Smooth muscle cell (in vitro differentiated cells): ENCODE results near the gene SAMSN1. TPM values are rescaled to one million over a fixed set of nuclear protein-coding genes. Genes with fewer than 3 reads are reported as not detected.
"Not testable (repeated sequence)": the region's sequence is repeated elsewhere in the genome, so short reads cannot be mapped to it uniquely, and the experiment has no call there.

Source experiments
- DNase-seq: peaks from one replicate; lab custom pipeline; 2025; ENCODE audit not compliant: unreplicated experiment; lab: John Stamatoyannopoulos, UW
- H2AFZ ChIP-seq: fragments of 200-600 bp; sonication (generic); 2 replicates; pipeline ENCODE4 v1.6.0; 2016; ENCODE audit warnings: antibody characterized with exemption, low read depth, mild to moderate bottlenecking
- H3F3A ChIP-seq: fragments of 200-600 bp; sonication (generic); 2 replicates; pipeline ENCODE4 v1.6.0; 2017; ENCODE audit warnings: antibody characterized with exemption, low read depth
- H3K27ac ChIP-seq: fragments of 200-600 bp; sonication (generic); 2 replicates; pipeline ENCODE4 v1.5.1; 2016; ENCODE audit warnings: low read depth, mild to moderate bottlenecking
- H3K27me3 ChIP-seq: fragments of 200-600 bp; sonication (generic); 2 replicates; pipeline ENCODE4 v1.6.1; 2016; ENCODE audit warnings: low read depth, mild to moderate bottlenecking
- H3K36me3 ChIP-seq: fragments of 200-600 bp; sonication (generic); 2 replicates; pipeline ENCODE4 v1.5.1; 2016; ENCODE audit warnings: low read depth
- H3K4me1 ChIP-seq: fragments of 200-600 bp; sonication (generic); 2 replicates; pipeline ENCODE4 v1.5.1; 2016; ENCODE audit warnings: low read depth
- H3K4me2 ChIP-seq: fragments of 200-600 bp; sonication (generic); 2 replicates; pipeline ENCODE4 v1.6.0; 2016; ENCODE audit warnings: mild to moderate bottlenecking
- H3K4me3 ChIP-seq: fragments of 200-600 bp; sonication (generic); 2 replicates; pipeline ENCODE4 v1.5.1; 2016; ENCODE audit warnings: mild to moderate bottlenecking
- H3K79me2 ChIP-seq: fragments of 200-600 bp; sonication (generic); 2 replicates; pipeline ENCODE4 v1.6.0; 2016; ENCODE audit warnings: low read depth, mild to moderate bottlenecking
- H3K9ac ChIP-seq: fragments of 200-600 bp; sonication (generic); 2 replicates; pipeline ENCODE4 v1.6.0; 2016; ENCODE audit warnings: low read depth
- H3K9me3 ChIP-seq: fragments of 200-600 bp; sonication (generic); replicated peaks from 2 replicates; pipeline ENCODE4 v1.5.1; 2016; ENCODE audit warnings: low read depth
- H4K20me1 ChIP-seq: fragments of 200-600 bp; sonication (generic); 2 replicates; pipeline ENCODE4 v1.6.0; 2016; ENCODE audit warnings: low read depth
- CTCF ChIP-seq: fragments of 200-600 bp; sonication (generic); IDR thresholded peaks from 2 replicates; pipeline ENCODE4 v1.5.1; 2017; ENCODE audit warnings: borderline replicate concordance, mild to moderate bottlenecking, antibody characterized with exemption; ENCODE audit not compliant: insufficient read depth, poor library complexity, severe bottlenecking
- WGBS: methylation state at CpG from one replicate; pipeline ENCODE4 v1.1.7; 2016; ENCODE audit warnings: low lambda C conversion rate; 5-methylcytosine and 5-hydroxymethylcytosine counted together
- polyA plus RNA-seq: library from polyadenylated mRNA; unstranded; fragments of >200 nt; fragmentation: Nextera tagmentation; extraction: Ambion mirVana; gene quantifications from 2 replicates; pipeline ENCODE4 v1.2.1, GENCODE V29; 2016
- total RNA-seq: library from RNA; depleted of rRNA; stranded (reverse); fragments of >200 nt; gene quantifications from 2 replicates; pipeline ENCODE4 v1.2.3, GENCODE V29; 2014

The SAMSN1 gene
- total and polyA plus RNA-seq, 2 experiments from 2014 or later = 0.13 TPM; not detected in 1

- Histone ChIP-seq H2AFZ (no peak overlapping the region), H3F3A (no peaks in the 10 kb centered on the region), H3K4me3 (no peak overlapping the region), H3K9ac (no peak overlapping the region), H3K36me3 (no peaks in the 10 kb centered on the region), H3K4me2 (no peak overlapping the region), H3K4me1 (no peaks in the 10 kb centered on the region), H3K27me3 (no peaks in the 10 kb centered on the region), H3K27ac (no peak overlapping the region), H4K20me1 (no peaks in the 10 kb centered on the region), H3K9me3 (no peaks in the 10 kb centered on the region), H3K79me2 (no peaks in the 10 kb centered on the region)
- WGBS = 57% methylated on average over 7 of the region's 7 CpGs
- DNase-seq = no peak
- TF ChIP-seq CTCF = no peak
Measured at GRCh38 chr21:14520535-14520934, 25.6 kb downstream of the SAMSN1 start.

GRCh38 chr21:14519000-14519399 is 27.1 kb downstream of the SAMSN1 start:
- WGBS = 86% methylated on average over 1 of the region's 1 CpG
- H3K79me2 ChIP-seq = no peaks in the 10 kb centered on the region
- no peaks in the 10 kb centered on the region for H3K27me3 ChIP-seq
- no peak for DNase-seq
- H3K4me2 ChIP-seq = no peak overlapping the region
- H3K9ac ChIP-seq = no peak overlapping the region
- no peaks in the 10 kb centered on the region for H3K9me3 ChIP-seq
- no peaks in the 10 kb centered on the region for H3K36me3 ChIP-seq
- H4K20me1 ChIP-seq = no peaks in the 10 kb centered on the region
- H2AFZ ChIP-seq = no peak overlapping the region
- H3K27ac ChIP-seq = no peak overlapping the region
- H3F3A ChIP-seq = no peaks in the 10 kb centered on the region
- H3K4me1 ChIP-seq = no peaks in the 10 kb centered on the region
- H3K4me3 ChIP-seq = no peak overlapping the region
- no peak for TF ChIP-seq CTCF

GRCh38 chr21:14513804-14514203 is 32.3 kb downstream of the SAMSN1 start:
- Histone ChIP-seq H3K79me2 (no peaks in the 10 kb centered on the region), H3K4me3 (no peak overlapping the region), H3K27me3 (no peaks in the 10 kb centered on the region), H3K27ac (no peak overlapping the region), H3F3A (no peaks in the 10 kb centered on the region), H4K20me1 (no peaks in the 10 kb centered on the region), H3K9ac (no peak overlapping the region), H3K4me1 (no peaks in the 10 kb centered on the region), H3K4me2 (no peak overlapping the region), H2AFZ (no peak overlapping the region), H3K36me3 (no peaks in the 10 kb centered on the region), H3K9me3 (no peaks in the 10 kb centered on the region)
- no peak for TF ChIP-seq CTCF
- 100% methylated on average over 1 of the region's 1 CpG for WGBS
- DNase-seq = no peak

GRCh38 chr21:14506859-14507457 is 39.2 kb downstream of the SAMSN1 start:
- not testable (repeated sequence) for H3K27ac ChIP-seq, H3K36me3 ChIP-seq, H3K4me2 ChIP-seq, H4K20me1 ChIP-seq, H3K4me3 ChIP-seq, H3K79me2 ChIP-seq, H3F3A ChIP-seq, H3K9me3 ChIP-seq, H3K9ac ChIP-seq, H3K4me1 ChIP-seq, DNase-seq, H2AFZ ChIP-seq, H3K27me3 ChIP-seq
- 86% methylated on average over 2 of the region's 2 CpGs for WGBS
